Large intestine (tissue), 1 donor: ENCODE data around the gene MAMSTR. TPM values are rescaled to one million over a fixed set of nuclear protein-coding genes. Genes with fewer than 3 reads are reported as not detected.

Experiments used
- polyA plus RNA-seq: library from polyadenylated mRNA; unstranded; fragments of 120-200 nt; gene quantifications from one replicate; pipeline ENCODE4 v1.2.1, GENCODE V29; 2013

MAMSTR gene
- polyA plus RNA-seq, 1 donor = 4.1 TPM

Other genes with a start within 250 kb of the MAMSTR start
- 7.2 TPM for gene LMTK3, start 207.9 kb downstream of the MAMSTR start, polyA plus RNA-seq
- gene SULT2B1, start 167.6 kb downstream of the MAMSTR start, polyA plus RNA-seq = 1.0 TPM
- 4.2 TPM for gene SPACA4, start 113.0 kb downstream of the MAMSTR start, polyA plus RNA-seq
- gene FAM83E, start 104.6 kb downstream of the MAMSTR start, polyA plus RNA-seq = 77.5 TPM
- 2,091 TPM for gene RPL18, start 100.5 kb downstream of the MAMSTR start, polyA plus RNA-seq
- 20.1 TPM for gene SPHK2, start 100.2 kb downstream of the MAMSTR start, polyA plus RNA-seq
- 4.0 TPM for gene DBP, start 82.3 kb downstream of the MAMSTR start, polyA plus RNA-seq
- gene CA11, start 73.5 kb downstream of the MAMSTR start, polyA plus RNA-seq = 10.1 TPM
- 0.42 TPM for gene NTN5, start 46.7 kb downstream of the MAMSTR start, polyA plus RNA-seq
- gene FUT2, start 23.8 kb downstream of the MAMSTR start, polyA plus RNA-seq = 105 TPM
- gene RASIP1, start 20.9 kb upstream of the MAMSTR start, polyA plus RNA-seq = 6.9 TPM
- gene IZUMO1, start 27.2 kb upstream of the MAMSTR start, polyA plus RNA-seq = 0.40 TPM
- gene FUT1, start 32.9 kb upstream of the MAMSTR start, polyA plus RNA-seq = 1.3 TPM
- not detected for gene FGF21, start 35.8 kb upstream of the MAMSTR start, polyA plus RNA-seq
- 76.4 TPM for gene BCAT2, start 91.3 kb upstream of the MAMSTR start, polyA plus RNA-seq
- gene HSD17B14, start 116.8 kb upstream of the MAMSTR start, polyA plus RNA-seq = 78.1 TPM
- 14.5 TPM for gene PLEKHA4, start 148.9 kb upstream of the MAMSTR start, polyA plus RNA-seq
- gene PPP1R15A, start 152.7 kb upstream of the MAMSTR start, polyA plus RNA-seq = 80.5 TPM
- 0.28 TPM for gene TULP2, start 179.0 kb upstream of the MAMSTR start, polyA plus RNA-seq
- 237 TPM for gene NUCB1, start 180.6 kb upstream of the MAMSTR start, polyA plus RNA-seq
- 5.2 TPM for gene DHDH, start 214.0 kb upstream of the MAMSTR start, polyA plus RNA-seq
- 129 TPM for gene BAX, start 235.2 kb upstream of the MAMSTR start, polyA plus RNA-seq
- 6,937 TPM for gene FTL, start 245.6 kb upstream of the MAMSTR start, polyA plus RNA-seq